ENCODE results near the gene ZC2HC1B.

Gene ZC2HC1B

GRCh38 chr6:143967706-143968376 lies 103.6 kb downstream of the ZC2HC1B start:
- Histone ChIP-seq H3K79me2 (ENCODE audit: low read length) (no peaks in the 10 kb centered on the region), H3K4me3 (ENCODE audit: low read length) (no peak overlapping the region), H3K4me1 (ENCODE audit: low read length) (no peaks in the 10 kb centered on the region), H3K27me3 (ENCODE audit: low read depth, low read length) (no peaks in the 10 kb centered on the region), H3K9ac (ENCODE audit: low read length) (no peak overlapping the region), H3K36me3 (replicated peaks; ENCODE audit: low read depth, low read length) (peaks cover 2% of the 10 kb centered on the region), H2AFZ (ENCODE audit: low read depth, low read length) (no peak overlapping the region), H3K4me2 (ENCODE audit: low read length) (no peak overlapping the region), H4K20me1 (ENCODE audit: insufficient read depth, low read length) (no peaks in the 10 kb centered on the region), H3K27ac (ENCODE audit: low read length) (no peak overlapping the region), H3K9me3 (ENCODE audit: insufficient read depth, low read length) (no peaks in the 10 kb centered on the region)
- no peak for TF ChIP-seq EZH2phosphoT487 (IDR thresholded peaks at IDR 0.05; ENCODE audit: low read depth)
- TF ChIP-seq CTCF (IDR thresholded peaks at IDR 0.05; ENCODE audit: low read depth, low read length) = no peak

DNA sequence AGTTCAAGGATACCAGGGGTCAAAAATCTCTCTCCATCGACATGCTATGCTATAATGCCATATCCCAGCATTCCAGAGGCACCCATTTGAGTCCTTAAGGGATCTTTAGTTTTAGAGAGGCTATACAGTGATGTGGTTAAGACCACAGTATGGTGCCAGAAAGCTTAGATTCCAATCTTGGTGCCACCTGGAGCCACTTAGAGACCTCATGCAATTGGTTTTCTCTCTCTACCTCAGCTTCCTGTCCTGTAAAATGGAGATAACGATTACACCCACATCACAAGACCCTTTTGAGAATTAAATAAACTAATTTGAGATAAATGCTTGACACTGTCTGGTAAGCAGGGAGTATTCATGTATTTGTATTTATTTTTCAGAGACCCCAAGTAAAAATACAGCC lies 104.8 kb downstream of the ZC2HC1B start:
- H3K4me1 ChIP-seq (ENCODE audit: low read length) = no peaks in the 10 kb centered on the region
- TF ChIP-seq CTCF (IDR thresholded peaks at IDR 0.05; ENCODE audit: low read depth, low read length) (no peak), EZH2phosphoT487 (IDR thresholded peaks at IDR 0.05; ENCODE audit: low read depth) (no peak)
- H3K9me3 ChIP-seq (ENCODE audit: insufficient read depth, low read length) = no peaks in the 10 kb centered on the region
- H3K79me2 ChIP-seq (ENCODE audit: low read length) = no peaks in the 10 kb centered on the region
- no peaks in the 10 kb centered on the region for H4K20me1 ChIP-seq (ENCODE audit: insufficient read depth, low read length)
- H3K9ac ChIP-seq (ENCODE audit: low read length) = no peak overlapping the region
- no peaks in the 10 kb centered on the region for H3K27me3 ChIP-seq (ENCODE audit: low read depth, low read length)
- H3K36me3 ChIP-seq (replicated peaks; ENCODE audit: low read depth, low read length) = peaks cover 2% of the 10 kb centered on the region
- no peak overlapping the region for H3K4me2 ChIP-seq (ENCODE audit: low read length)
- H3K27ac ChIP-seq (ENCODE audit: low read length) = no peak overlapping the region
- no peak overlapping the region for H2AFZ ChIP-seq (ENCODE audit: low read depth, low read length)
- no peak overlapping the region for H3K4me3 ChIP-seq (ENCODE audit: low read length)

GRCh38 chr6:143970456-143971218 lies 106.4 kb downstream of the ZC2HC1B start:
- Histone ChIP-seq H3K79me2 (ENCODE audit: low read length) (no peaks in the 10 kb centered on the region), H3K9ac (ENCODE audit: low read length) (no peak overlapping the region), H3K4me2 (ENCODE audit: low read length) (no peak overlapping the region), H2AFZ (ENCODE audit: low read depth, low read length) (no peak overlapping the region), H4K20me1 (ENCODE audit: insufficient read depth, low read length) (no peaks in the 10 kb centered on the region), H3K4me3 (ENCODE audit: low read length) (no peak overlapping the region), H3K27me3 (ENCODE audit: low read depth, low read length) (no peaks in the 10 kb centered on the region), H3K9me3 (ENCODE audit: insufficient read depth, low read length) (no peaks in the 10 kb centered on the region), H3K27ac (ENCODE audit: low read length) (no peak overlapping the region), H3K4me1 (ENCODE audit: low read length) (no peaks in the 10 kb centered on the region), H3K36me3 (replicated peaks; ENCODE audit: low read depth, low read length) (peaks cover 2% of the 10 kb centered on the region)
- TF ChIP-seq EZH2phosphoT487 (IDR thresholded peaks at IDR 0.05; ENCODE audit: low read depth) = no peak
- TF ChIP-seq CTCF (IDR thresholded peaks at IDR 0.05; ENCODE audit: low read depth, low read length) = no peak

GRCh38 chr6:143971482-143972205 lies 107.4 kb downstream of the ZC2HC1B start:
- TF ChIP-seq CTCF (IDR thresholded peaks at IDR 0.05; ENCODE audit: low read depth, low read length) (no peak), EZH2phosphoT487 (IDR thresholded peaks at IDR 0.05; ENCODE audit: low read depth) (no peak)
- Histone ChIP-seq H3K4me1 (ENCODE audit: low read length) (no peaks in the 10 kb centered on the region), H3K27ac (ENCODE audit: low read length) (no peak overlapping the region), H3K36me3 (replicated peaks; ENCODE audit: low read depth, low read length) (peaks cover 2% of the 10 kb centered on the region), H3K4me3 (ENCODE audit: low read length) (no peak overlapping the region), H3K4me2 (ENCODE audit: low read length) (no peak overlapping the region), H3K79me2 (ENCODE audit: low read length) (no peaks in the 10 kb centered on the region), H4K20me1 (ENCODE audit: insufficient read depth, low read length) (no peaks in the 10 kb centered on the region), H2AFZ (ENCODE audit: low read depth, low read length) (no peak overlapping the region), H3K9ac (ENCODE audit: low read length) (no peak overlapping the region), H3K27me3 (ENCODE audit: low read depth, low read length) (no peaks in the 10 kb centered on the region), H3K9me3 (ENCODE audit: insufficient read depth, low read length) (no peaks in the 10 kb centered on the region)

Data from OCI-LY3 (cell line).